GM18498 (cell line): ENCODE data around the gene CCL17.
"Not testable (repeated sequence)": the region's sequence is repeated elsewhere in the genome, so short reads cannot be mapped to it uniquely, and the experiment has no call there.

Experiments used
- ATAC-seq: cut with Tn5 transposase; IDR thresholded peaks from one replicate; pipeline ENCODE4 v1.9.1; 2021; ENCODE audit warnings: mild to moderate bottlenecking, moderate library complexity; ENCODE audit not compliant: unreplicated experiment

Gene CCL17

GRCh38 chr16:57427824-57428223, 23.3 kb downstream of the CCL17 start:
- no peak for ATAC-seq

- ATAC-seq = no peak
Observed at GRCh38 chr16:57430955-57431354, 26.4 kb downstream of the CCL17 start.

GRCh38 chr16:57432505-57432904, 27.9 kb downstream of the CCL17 start:
- no peak for ATAC-seq

GRCh38 chr16:57432989-57433388, 28.4 kb downstream of the CCL17 start:
- ATAC-seq = no peak

GRCh38 chr16:57434003-57434402, 29.4 kb downstream of the CCL17 start:
- ATAC-seq = no peak

GRCh38 chr16:57435838-57436237, 31.3 kb downstream of the CCL17 start:
- ATAC-seq = no peak

GRCh38 chr16:57439947-57440346, 35.4 kb downstream of the CCL17 start:
- ATAC-seq = not testable (repeated sequence)

- not testable (repeated sequence) for ATAC-seq
Observed at GRCh38 chr16:57440551-57440950, 36.0 kb downstream of the CCL17 start.

GRCh38 chr16:57444711-57445110, 40.1 kb downstream of the CCL17 start:
- no peak for ATAC-seq

GRCh38 chr16:57445510-57445909, 40.9 kb downstream of the CCL17 start:
- no peak for ATAC-seq

GRCh38 chr16:57446531-57447185, 42.1 kb downstream of the CCL17 start:
- ATAC-seq = peak; percentile 36

GRCh38 chr16:57447186-57447962, 42.8 kb downstream of the CCL17 start, which contains the start of the genes CIAPIN1 and COQ9:
Gene CIAPIN1 (minus strand): TSS chr16:57447385. CDS start chr16:57440928, 6,457 bp downstream.
Gene COQ9 (plus strand): TSS chr16:57447479. CDS start chr16:57447506, 27 bp downstream.
- ATAC-seq = peak; percentile 98

- ATAC-seq = no peak
Observed at GRCh38 chr16:57452021-57452420, 47.5 kb downstream of the CCL17 start.

GRCh38 chr16:57462209-57462977, 57.8 kb downstream of the CCL17 start, which contains the start of gene POLR2C:
Gene POLR2C (plus strand): TSS chr16:57462679. CDS start chr16:57462725, 46 bp downstream.
- ATAC-seq = peak; percentile 94

GRCh38 chr16:57462978-57463362, 58.4 kb downstream of the CCL17 start:
- peak; percentile 16 for ATAC-seq

GRCh38 chr16:57464523-57464922, 60.0 kb downstream of the CCL17 start:
- no peak for ATAC-seq
